ENCODE results near the gene PASD1.

DNA sequence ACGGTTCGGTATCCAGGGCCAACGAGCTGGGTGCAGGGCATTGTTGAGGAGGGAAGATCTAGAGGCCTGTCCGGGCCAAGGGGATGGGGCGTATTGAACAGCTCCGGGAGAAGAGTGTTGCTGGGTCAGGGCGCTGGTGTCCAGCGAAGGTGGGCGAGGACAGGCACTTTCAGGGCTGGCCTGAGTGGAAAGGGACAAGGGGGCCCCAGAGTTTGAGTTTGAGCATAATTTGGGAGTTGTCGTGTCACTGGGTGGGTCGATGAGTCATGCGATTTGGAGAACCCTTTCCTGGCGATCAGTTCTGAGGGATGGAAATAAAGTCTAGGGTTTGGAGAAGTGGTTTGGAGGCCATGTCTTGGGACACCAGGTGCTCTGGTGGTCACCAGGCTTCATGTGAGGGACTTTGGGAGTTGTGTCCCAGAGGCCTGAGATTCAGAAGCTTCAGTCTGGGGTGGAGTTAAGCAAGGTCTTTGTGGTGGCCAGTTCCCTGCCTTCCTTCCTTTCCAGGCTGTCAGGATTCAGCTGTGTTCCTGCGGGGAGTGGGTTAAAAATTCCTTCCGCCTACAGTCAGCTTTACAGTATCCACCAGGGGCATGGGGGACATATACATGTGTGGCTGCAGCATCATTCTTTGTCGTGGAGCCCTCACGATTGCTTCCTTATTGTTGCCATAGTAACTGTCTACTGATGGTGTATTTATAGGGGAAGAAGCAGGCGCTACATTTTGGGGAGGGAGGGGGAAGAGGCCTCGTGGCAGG, 132.3 kb downstream of the PASD1 start:
- TF ChIP-seq TAF1 (IDR thresholded peaks at IDR 0.05; ENCODE audit: low read depth, low read length) (no peak), POLR2AphosphoS5 (IDR thresholded peaks at IDR 0.05; ENCODE audit: low read depth, low read length) (no peak), POLR2A (IDR thresholded peaks at IDR 0.05; ENCODE audit: low read depth, low read length) (no peak), SPI1 (IDR thresholded peaks at IDR 0.05; ENCODE audit: low read depth, low read length) (no peak), POU2F2 (IDR thresholded peaks at IDR 0.05; ENCODE audit: low read depth, low read length) (no peak)
